ENCODE data around the gene FOXL2.

The FOXL2 gene

DNA sequence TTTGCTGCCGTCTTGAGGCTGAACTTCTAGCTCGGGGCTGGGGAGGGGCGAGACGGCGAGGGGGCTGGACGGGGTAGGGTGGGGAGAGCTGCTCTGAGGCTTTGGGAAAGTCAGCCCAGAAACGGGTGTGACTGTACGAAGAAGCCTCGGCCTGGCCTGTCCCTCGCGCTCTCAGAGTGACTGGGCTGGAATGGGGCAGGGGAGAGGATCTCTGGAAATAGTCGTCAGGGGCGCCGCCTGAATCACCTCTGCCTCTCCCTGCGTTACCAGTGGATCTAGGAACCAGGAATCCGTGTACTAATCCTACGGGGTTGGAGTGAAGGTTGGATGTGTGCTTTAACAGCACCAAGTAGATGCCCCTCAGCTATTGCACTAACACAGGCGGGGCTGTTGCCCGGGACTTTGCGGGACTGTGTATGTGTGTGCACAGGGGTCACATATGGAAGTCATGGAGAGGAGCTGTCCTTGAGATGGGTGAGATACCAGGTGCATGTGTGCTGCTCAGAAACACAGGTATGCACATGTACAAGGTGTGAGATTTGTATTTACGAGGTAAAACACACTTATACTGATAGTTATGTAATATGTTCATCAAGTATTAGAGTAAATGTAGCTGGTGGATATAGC lies 671 bp upstream of the FOXL2 start:
- no peak for FAIRE-seq
- no peak for DNase-seq (ENCODE audit: extremely low spot score, insufficient read length, low read depth)

DNA sequence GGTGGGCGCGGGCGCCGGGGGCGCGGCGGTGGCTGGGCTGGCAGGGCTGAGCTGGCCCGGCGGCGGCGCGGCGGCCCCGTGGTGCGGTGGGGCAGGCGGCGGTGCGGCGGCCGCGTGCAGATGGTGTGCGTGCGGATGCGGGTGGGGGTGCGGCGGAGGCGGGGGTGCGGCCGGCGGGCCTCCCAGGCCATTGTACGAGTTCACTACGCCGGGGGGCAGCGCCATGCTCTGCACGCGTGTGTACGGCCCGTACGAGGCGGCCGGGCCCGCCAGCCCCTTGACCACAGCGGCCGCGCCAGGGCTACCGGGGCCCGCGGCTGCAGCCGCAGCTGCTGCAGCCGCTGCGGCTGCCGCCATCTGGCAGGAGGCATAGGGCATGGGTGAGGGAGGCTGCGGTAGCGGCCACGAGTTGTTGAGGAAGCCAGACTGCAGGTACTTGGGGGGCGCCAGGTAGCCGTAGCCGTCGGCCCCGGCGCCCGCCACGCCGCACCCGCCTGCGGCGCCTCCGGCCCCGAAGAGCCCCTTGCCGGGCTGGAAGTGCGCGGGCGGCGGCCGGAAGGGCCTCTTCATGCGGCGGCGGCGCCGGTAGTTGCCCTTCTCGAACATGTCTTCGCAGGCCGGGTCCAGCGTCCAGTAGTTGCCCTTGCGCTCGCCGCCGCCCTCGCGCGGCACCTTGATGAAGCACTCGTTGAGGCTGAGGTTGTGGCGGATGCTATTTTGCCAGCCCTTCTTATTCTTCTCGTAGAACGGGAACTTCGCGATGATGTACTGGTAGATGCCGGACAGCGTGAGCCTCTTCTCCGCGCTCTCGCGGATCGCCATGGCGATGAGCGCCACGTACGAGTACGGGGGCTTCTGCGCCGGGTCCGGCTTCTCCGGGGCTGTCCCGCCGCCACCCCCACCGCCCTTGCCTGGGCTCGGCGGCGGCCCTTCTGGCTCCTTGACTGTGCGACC lies 951 bp downstream of the FOXL2 start:
- no peak for FAIRE-seq
- DNase-seq (ENCODE audit: extremely low spot score, insufficient read length, low read depth) = no peak

GRCh38 chr3:138944929-138945708 lies 1.8 kb downstream of the FOXL2 start:
- FAIRE-seq = no peak
- no peak for DNase-seq (ENCODE audit: extremely low spot score, insufficient read length, low read depth)

DNA sequence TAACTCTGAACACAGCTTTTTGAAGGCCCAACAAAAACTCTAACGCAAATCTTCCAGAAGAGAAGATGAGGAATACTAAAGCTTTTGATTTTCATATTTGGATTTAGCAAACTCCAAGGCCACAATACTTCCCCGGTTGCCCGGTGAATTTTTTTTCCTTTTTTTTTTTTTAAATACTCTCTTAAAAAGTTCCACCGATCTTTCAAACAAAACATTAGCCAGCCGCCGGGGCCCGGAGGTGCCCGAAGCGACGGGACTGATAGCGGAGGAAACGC lies 2.3 kb downstream of the FOXL2 start:
- FAIRE-seq (no peak), DNase-seq (ENCODE audit: extremely low spot score, insufficient read length, low read depth) (no peak)

DNA sequence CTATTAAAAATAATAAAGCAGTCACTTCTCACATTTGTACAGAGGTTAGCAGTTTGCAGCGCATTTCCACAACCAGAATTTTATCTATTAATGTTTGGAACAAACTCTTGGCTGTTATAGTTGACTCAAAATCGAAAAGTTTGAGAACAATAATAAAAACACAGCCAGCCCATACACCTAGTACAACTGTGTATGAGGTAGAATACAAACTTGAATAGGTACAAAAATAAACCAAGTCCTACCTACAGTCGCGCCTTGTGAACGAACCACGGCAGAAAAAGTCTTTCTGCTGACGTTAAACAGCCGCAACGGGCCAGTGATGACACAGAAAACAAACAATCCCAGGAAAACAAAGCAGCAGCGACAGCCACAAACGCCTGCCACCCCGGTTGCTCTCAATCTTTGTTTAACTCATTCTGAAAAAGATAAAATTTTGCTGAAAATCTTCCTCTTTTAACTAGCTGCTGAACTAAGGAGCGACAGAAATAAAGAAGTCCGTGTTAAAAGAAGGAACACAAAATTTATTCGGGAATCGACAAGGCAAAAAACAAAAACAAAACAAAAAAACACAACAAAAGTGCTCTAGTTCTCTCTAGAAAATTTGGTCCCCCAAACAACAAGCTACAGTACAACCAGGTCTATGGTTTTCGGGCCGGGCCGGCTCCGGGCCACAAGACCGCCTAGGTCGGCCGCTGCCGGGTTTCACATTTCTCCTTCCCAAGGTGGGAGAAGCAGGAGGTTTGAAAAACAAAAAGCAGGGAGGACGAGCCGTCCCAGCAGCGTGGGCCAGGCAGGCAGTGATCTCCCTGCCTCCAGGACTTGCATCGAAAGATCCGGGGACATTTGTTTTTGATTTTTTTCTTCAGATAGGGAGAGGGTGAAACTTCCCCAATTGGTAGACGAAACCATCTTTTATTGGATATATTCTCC lies 2.9 kb downstream of the FOXL2 start:
- no peak for FAIRE-seq

GRCh38 chr3:138942861-138943623 lies 3.9 kb downstream of the FOXL2 start:
- no peak for FAIRE-seq
- DNase-seq (ENCODE audit: extremely low spot score, insufficient read length, low read depth) = no peak

More for the DNA sequence above, 2.9 kb downstream of the FOXL2 start:
- no peak for DNase-seq (ENCODE audit: extremely low spot score, insufficient read length, low read depth)

DNA sequence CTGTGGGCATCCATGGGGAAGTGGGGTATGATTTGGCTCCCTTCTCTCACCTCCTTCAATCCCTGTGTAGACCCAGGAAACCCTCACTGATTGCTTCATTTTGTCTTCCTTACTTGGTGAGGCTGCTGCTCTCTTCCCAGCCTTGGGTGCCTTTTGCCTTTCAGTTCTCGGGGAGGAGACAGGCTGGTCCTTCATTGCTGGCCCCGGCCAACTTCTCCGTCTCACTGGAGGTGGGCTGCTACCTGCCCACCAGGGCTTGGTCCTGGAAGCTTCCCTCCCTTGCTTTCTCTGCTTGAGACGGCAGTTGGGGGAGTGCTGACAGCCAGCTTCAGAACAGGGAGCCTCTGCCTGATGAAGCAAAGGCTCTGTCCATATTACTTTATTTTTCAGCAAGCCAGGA lies 4.7 kb downstream of the FOXL2 start:
- DNase-seq (ENCODE audit: extremely low spot score, insufficient read length, low read depth) (no peak), FAIRE-seq (no peak)

DNA sequence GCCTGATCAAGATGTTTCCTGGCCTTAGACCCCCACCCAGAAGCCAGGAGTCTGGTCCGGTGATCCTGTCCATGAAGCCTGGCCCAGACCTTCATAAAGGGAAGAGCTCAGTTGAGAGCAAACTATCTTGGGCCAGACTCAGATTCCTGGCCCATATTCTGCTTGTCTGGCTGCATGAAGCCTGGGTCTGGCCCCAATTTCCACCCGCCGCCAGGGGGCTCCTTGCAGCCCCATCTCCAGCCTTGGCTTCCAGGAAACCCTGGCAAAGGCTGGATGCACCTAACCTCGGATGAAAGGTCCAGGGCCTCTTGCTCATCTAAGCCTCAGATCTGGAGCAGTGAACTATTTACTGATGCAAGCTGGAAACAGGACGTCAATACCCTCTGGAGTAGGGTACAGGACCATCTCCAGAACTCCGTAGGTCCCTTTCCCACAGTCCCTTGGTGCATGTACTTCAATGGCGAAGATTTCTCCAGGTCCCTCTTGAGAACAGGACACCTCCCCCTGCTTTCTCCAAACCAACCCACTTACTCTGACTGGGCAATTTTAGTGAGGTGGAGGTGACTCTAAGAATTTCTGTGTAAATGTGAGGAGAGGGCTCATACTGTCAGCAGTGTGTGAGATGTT lies 5.6 kb downstream of the FOXL2 start:
- no peak for DNase-seq (ENCODE audit: extremely low spot score, insufficient read length, low read depth)
- no peak for FAIRE-seq

GRCh38 chr3:138940446-138940845 lies 6.5 kb downstream of the FOXL2 start:
- FAIRE-seq = no peak
- DNase-seq (ENCODE audit: extremely low spot score, insufficient read length, low read depth) = no peak

- FAIRE-seq (no peak), DNase-seq (ENCODE audit: extremely low spot score, insufficient read length, low read depth) (no peak)
Measured at GRCh38 chr3:138939561-138940241, 7.2 kb downstream of the FOXL2 start.

DNA sequence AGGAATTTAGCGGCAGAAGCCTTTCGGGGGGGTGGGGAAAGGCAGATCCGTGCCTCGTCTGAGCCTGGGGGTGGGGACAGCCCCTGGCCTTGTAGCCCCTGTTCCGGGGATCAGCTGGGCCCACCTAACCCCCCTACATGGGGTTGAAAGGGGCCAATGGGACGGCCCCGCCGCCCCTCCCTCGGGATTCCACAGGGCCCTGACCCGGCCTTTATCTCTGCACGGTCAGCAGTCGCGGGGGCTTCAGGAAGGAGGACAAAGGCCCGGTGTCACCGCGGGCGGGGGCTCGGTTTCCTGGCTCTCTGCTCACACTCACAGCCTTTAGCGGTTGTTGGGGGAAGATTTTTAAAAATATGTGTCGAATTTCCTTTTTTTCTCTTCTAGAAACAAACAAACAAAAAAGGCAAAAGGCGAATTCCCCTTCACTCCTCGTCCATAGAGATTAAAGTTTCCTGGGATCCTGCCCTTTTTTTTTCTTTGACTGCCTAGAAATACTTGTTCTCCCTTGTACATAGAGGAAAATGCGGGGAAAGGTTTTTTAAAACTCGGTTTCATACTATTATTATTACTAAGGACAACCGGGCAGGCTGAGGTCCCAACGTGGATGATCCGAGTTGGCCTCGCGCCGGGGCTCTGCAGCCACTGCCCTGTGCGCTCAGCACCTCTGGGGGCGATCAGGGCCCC lies 7.9 kb downstream of the FOXL2 start:
- DNase-seq (ENCODE audit: extremely low spot score, insufficient read length, low read depth) = no peak
- no peak for FAIRE-seq

GRCh38 chr3:138938056-138938876 lies 8.7 kb downstream of the FOXL2 start:
- FAIRE-seq = no peak
- DNase-seq (ENCODE audit: extremely low spot score, insufficient read length, low read depth) = no peak

DNA sequence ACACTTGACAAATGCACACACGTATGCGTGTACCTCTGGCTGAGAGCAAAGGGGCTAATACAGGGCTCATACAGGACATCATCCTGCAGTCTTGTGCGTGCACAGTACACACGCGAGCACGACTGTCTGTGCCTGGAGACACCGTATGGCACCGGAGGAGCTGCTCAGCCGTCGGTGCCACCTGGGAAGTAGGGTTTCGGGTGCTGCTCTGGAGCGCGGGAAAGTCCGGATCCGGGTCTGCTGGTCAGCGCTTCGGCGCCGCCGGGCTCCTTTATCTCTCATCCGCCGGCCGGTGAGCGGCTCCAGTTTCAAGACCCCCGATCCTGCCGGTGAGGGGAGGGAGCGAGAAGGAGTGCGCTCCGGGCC lies 9.3 kb downstream of the FOXL2 start:
- DNase-seq (ENCODE audit: extremely low spot score, insufficient read length, low read depth) (no peak), FAIRE-seq (no peak)

GRCh38 chr3:138936741-138937689 lies 9.9 kb downstream of the FOXL2 start:
- no peak for DNase-seq (ENCODE audit: extremely low spot score, insufficient read length, low read depth)

GRCh38 chr3:138935863-138936740 lies 10.8 kb downstream of the FOXL2 start:
- DNase-seq (ENCODE audit: extremely low spot score, insufficient read length, low read depth) (peak; percentile 66), FAIRE-seq (peak; percentile 5)

More at GRCh38 chr3:138936741-138937689, 9.9 kb downstream of the FOXL2 start:
- no peak for FAIRE-seq
